NCI-H524 treated with DMSO at 0.1 percent for 48 hours (cell line): ENCODE measurements around the gene CUX1.

Experiments used
- DNase-seq: peaks from one replicate; lab custom pipeline; 2025; lab: John Stamatoyannopoulos, UW

Gene CUX1

GRCh38 chr7:102185796-102186195, 368.4 kb downstream of the CUX1 start:
- no peak for DNase-seq

- no peak for DNase-seq
These were observed 368.9 kb downstream of the CUX1 start for GRCh38 chr7:102186306-102186705.

GRCh38 chr7:102188746-102189145, 371.3 kb downstream of the CUX1 start:
- no peak for DNase-seq

- no peak for DNase-seq
These were observed 372.3 kb downstream of the CUX1 start for GRCh38 chr7:102189756-102190155.

GRCh38 chr7:102190776-102191350, 373.4 kb downstream of the CUX1 start:
- DNase-seq = no peak

- no peak for DNase-seq
These were observed 374.3 kb downstream of the CUX1 start for GRCh38 chr7:102191556-102192379.

GRCh38 chr7:102192790-102193189, 375.4 kb downstream of the CUX1 start:
- no peak for DNase-seq

GRCh38 chr7:102193806-102194205, 376.4 kb downstream of the CUX1 start:
- DNase-seq = no peak

GRCh38 chr7:102195361-102195760, 377.9 kb downstream of the CUX1 start:
- DNase-seq = no peak

- DNase-seq = no peak
These were observed 378.6 kb downstream of the CUX1 start for GRCh38 chr7:102196028-102196427.

- no peak for DNase-seq
These were observed 379.7 kb downstream of the CUX1 start for GRCh38 chr7:102197161-102197560.

- no peak for DNase-seq
These were observed 380.2 kb downstream of the CUX1 start for GRCh38 chr7:102197599-102197998.

GRCh38 chr7:102198417-102198956, 381.1 kb downstream of the CUX1 start:
- DNase-seq = no peak

GRCh38 chr7:102201576-102201975, 384.1 kb downstream of the CUX1 start:
- no peak for DNase-seq

- DNase-seq = no peak
These were observed 385.1 kb downstream of the CUX1 start for GRCh38 chr7:102202556-102202955.

- no peak for DNase-seq
These were observed 385.8 kb downstream of the CUX1 start for GRCh38 chr7:102203218-102203617.

- no peak for DNase-seq
These were observed 386.8 kb downstream of the CUX1 start for GRCh38 chr7:102204212-102204611.

GRCh38 chr7:102205915-102206314, 388.5 kb downstream of the CUX1 start:
- DNase-seq = no peak

- DNase-seq = no peak
These were observed 391.4 kb downstream of the CUX1 start for GRCh38 chr7:102208826-102209225.

GRCh38 chr7:102210787-102211186, 393.4 kb downstream of the CUX1 start:
- no peak for DNase-seq

- no peak for DNase-seq
These were observed 394.4 kb downstream of the CUX1 start for GRCh38 chr7:102211590-102212550.

GRCh38 chr7:102214477-102215072, 397.1 kb downstream of the CUX1 start:
- no peak for DNase-seq
